Measurements from ENCODE around the gene PLEKHA7. TPM values are rescaled to one million over a fixed set of nuclear protein-coding genes. Genes with fewer than 3 reads are reported as not detected.

The PLEKHA7 gene
- polyA plus RNA-seq, 1 of the 3 experiments (the other 2 are of a cell fraction), result 0.12 TPM

DNA sequence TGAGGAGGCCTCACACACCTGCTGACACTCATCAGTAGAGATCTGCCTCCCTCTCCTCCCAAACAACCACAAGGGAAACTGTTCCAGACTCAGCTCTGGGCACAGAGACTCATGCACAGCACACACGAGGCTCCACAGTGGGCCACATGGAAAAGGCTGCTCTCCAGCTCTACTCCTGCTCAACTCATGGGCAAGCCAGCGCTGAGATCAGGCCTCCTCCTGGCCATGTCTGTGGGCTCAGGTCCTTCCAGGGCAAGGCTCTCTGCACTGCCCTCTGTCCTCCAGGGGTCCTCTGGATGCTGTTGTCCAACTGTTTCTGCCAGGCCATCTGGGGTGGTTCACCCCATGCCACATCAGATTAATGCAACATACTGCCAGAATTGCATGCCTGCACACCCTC is 46.0 kb downstream of the PLEKHA7 start:
- no peaks in the 10 kb centered on the region for H3K9me3 ChIP-seq
- H3K9me2 ChIP-seq, result no peaks in the 10 kb centered on the region
- CTCF ChIA-PET, result interaction anchor here (1.9 kb wide), 1 partner anchor 23 kb away, joined by 13 read pairs; no protein-coding TSS in a partner anchor
- no peaks in the 10 kb centered on the region for H3K27me3 ChIP-seq (ENCODE audit: insufficient read depth)
- H3K36me3 ChIP-seq (replicated peaks in 1 of 2; ENCODE audit: control insufficient read depth in 1 of 2, insufficient read depth in 2 of 2, low read length in 1 of 2), result no peaks in the 10 kb centered on the region
- no peak overlapping the region for H3K9ac ChIP-seq
- POLR2A ChIA-PET, result no interaction called here
- TF ChIP-seq FOXM1 (IDR thresholded peaks at IDR 0.05; ENCODE audit: low read depth) (no peak), RXRA (IDR thresholded peaks at IDR 0.05; ENCODE audit: borderline replicate concordance, low read depth) (no peak), SMC3 (IDR thresholded peaks at IDR 0.05; ENCODE audit: low read depth, low read length) (no peak), EZH2phosphoT487 (IDR thresholded peaks at IDR 0.05; ENCODE audit: borderline replicate concordance, low read depth) (no peak)
- TF ChIP-seq, protein P1, sequence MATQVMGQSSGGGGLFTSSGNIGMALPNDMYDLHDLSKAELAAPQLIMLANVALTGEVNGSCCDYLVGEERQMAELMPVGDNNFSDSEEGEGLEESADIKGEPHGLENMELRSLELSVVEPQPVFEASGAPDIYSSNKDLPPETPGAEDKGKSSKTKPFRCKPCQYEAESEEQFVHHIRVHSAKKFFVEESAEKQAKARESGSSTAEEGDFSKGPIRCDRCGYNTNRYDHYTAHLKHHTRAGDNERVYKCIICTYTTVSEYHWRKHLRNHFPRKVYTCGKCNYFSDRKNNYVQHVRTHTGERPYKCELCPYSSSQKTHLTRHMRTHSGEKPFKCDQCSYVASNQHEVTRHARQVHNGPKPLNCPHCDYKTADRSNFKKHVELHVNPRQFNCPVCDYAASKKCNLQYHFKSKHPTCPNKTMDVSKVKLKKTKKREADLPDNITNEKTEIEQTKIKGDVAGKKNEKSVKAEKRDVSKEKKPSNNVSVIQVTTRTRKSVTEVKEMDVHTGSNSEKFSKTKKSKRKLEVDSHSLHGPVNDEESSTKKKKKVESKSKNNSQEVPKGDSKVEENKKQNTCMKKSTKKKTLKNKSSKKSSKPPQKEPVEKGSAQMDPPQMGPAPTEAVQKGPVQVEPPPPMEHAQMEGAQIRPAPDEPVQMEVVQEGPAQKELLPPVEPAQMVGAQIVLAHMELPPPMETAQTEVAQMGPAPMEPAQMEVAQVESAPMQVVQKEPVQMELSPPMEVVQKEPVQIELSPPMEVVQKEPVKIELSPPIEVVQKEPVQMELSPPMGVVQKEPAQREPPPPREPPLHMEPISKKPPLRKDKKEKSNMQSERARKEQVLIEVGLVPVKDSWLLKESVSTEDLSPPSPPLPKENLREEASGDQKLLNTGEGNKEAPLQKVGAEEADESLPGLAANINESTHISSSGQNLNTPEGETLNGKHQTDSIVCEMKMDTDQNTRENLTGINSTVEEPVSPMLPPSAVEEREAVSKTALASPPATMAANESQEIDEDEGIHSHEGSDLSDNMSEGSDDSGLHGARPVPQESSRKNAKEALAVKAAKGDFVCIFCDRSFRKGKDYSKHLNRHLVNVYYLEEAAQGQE (IDR thresholded peaks at IDR 0.05; ENCODE audit: low read depth, low read length), result no peak
- no peaks in the 10 kb centered on the region for H3F3A ChIP-seq (replicated peaks; ENCODE audit: insufficient read depth)
- H3K4me2 ChIP-seq, result no peak overlapping the region
- peaks cover 0 to 20% of the 10 kb centered on the region in 2 experiments; a peak in 2 of 4 replicates for H3K4me1 ChIP-seq (ENCODE audit: control insufficient read depth in 1 of 2, insufficient read depth in 2 of 2, low read depth in 1 of 2, low read length in 1 of 2)
- no peak overlapping the region for H2AFZ ChIP-seq (ENCODE audit: low read depth)
- no peaks in the 10 kb centered on the region for H3K79me2 ChIP-seq (ENCODE audit: insufficient read depth)
- H3K4me3 ChIP-seq (ENCODE audit: low read depth in 2 of 2, low read length in 1 of 2), result no peak overlapping the region
- H4K20me1 ChIP-seq (ENCODE audit: insufficient read depth), result no peaks in the 10 kb centered on the region
- WGBS (ENCODE audit: low lambda C conversion rate), result 64% methylated on average over 2 of the region's 2 CpGs
- H3K27ac ChIP-seq (ENCODE audit: low read depth in 2 of 2, low read length in 1 of 2), result no peak overlapping the region
- DNase-seq, result no peak

DNA sequence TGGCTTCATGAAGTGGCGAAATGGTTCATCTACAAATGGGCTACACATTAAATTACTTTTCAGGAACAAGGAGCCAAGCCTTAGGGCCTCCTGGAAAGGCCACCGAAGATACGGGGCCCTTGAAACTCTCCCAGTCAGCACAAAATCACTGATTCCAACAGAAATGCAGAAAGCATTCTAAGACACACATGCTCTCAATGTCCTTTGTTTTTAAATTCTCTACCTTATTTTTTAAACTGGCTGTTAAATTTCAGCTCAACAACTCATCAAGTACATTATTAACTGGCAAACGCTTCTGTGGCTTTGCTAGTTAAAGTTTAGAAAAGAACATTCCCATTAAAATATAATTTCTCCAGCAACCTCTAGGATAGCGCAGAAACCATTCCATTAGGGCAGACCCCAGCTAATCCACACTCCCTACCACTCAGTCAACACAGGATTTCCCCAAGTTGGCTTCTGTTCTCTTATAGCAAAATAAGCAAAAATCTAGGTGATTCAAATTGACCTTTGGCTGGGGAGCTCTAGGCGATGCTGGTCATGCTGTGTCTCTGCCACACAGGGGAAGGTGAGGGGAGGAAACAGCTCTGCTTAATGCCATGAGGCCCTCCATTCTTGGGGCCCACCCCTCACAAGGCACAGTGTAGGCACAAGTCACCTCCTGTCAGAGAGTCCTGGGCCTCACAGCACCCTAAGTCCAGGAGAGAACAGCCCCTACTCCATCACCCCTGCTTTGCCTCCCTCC is 47.1 kb downstream of the PLEKHA7 start:
- ChIA-PET CTCF (interaction anchor here (0.6 to 1.9 kb wide), 8 partner anchors 10 to 98 kb away, joined by 3 to 13 read pairs (median 4); no protein-coding TSS in a partner anchor), POLR2A (interaction anchor here (0.6 kb wide), 1 partner anchor 1190 kb away, joined by 3 read pairs; no protein-coding TSS in a partner anchor)
- no peak overlapping the region for H3K27ac ChIP-seq (ENCODE audit: low read depth in 2 of 2, low read length in 1 of 2)
- no peaks in the 10 kb centered on the region for H3K36me3 ChIP-seq (replicated peaks in 1 of 2; ENCODE audit: control insufficient read depth in 1 of 2, insufficient read depth in 2 of 2, low read length in 1 of 2)
- H3K9me2 ChIP-seq, result no peaks in the 10 kb centered on the region
- WGBS (ENCODE audit: low lambda C conversion rate), result 50% methylated on average over 6 of the region's 6 CpGs
- H4K20me1 ChIP-seq (ENCODE audit: insufficient read depth), result no peaks in the 10 kb centered on the region
- H3K4me1 ChIP-seq (ENCODE audit: control insufficient read depth in 1 of 2, insufficient read depth in 2 of 2, low read depth in 1 of 2, low read length in 1 of 2), result peaks cover 0 to 20% of the 10 kb centered on the region in 2 experiments; a peak in 2 of 4 replicates
- no peak for DNase-seq
- no peak overlapping the region for H2AFZ ChIP-seq (ENCODE audit: low read depth)
- no peak overlapping the region for H3K9ac ChIP-seq
- H3K4me3 ChIP-seq (ENCODE audit: low read depth in 2 of 2, low read length in 1 of 2), result no peak overlapping the region
- no peaks in the 10 kb centered on the region for H3K9me3 ChIP-seq
- no peaks in the 10 kb centered on the region for H3K79me2 ChIP-seq (ENCODE audit: insufficient read depth)
- H3F3A ChIP-seq (replicated peaks; ENCODE audit: insufficient read depth), result no peaks in the 10 kb centered on the region
- TF ChIP-seq, protein P2, sequence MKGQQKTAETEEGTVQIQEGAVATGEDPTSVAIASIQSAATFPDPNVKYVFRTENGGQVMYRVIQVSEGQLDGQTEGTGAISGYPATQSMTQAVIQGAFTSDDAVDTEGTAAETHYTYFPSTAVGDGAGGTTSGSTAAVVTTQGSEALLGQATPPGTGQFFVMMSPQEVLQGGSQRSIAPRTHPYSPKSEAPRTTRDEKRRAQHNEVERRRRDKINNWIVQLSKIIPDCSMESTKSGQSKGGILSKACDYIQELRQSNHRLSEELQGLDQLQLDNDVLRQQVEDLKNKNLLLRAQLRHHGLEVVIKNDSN (IDR thresholded peaks at IDR 0.05; ENCODE audit: borderline replicate concordance, low read depth), result no peak
- no peak overlapping the region for H3K4me2 ChIP-seq
- H3K27me3 ChIP-seq (ENCODE audit: insufficient read depth), result no peaks in the 10 kb centered on the region
